Activated B cell treated with CpG ODN at 0.5 μM for 24 hours (primary cell): ENCODE results near the gene ANGPTL2. TPM values are rescaled to one million over a fixed set of nuclear protein-coding genes. Genes with fewer than 3 reads are reported as not detected.

Experiments
- ATAC-seq: fragments of 200-7000 bp; cut with Tn5 transposase; one replicate; pipeline ENCODE4 v1.10.0; 2021; ENCODE audit warnings: low read depth, mild to moderate bottlenecking, moderate library complexity
- CTCF ChIA-PET: fragments of 350-600 bp; sonication (Branson Sonifier 250); formaldehyde crosslinking; loops from one replicate; lab custom pipeline; 2021; ENCODE audit warnings: antibody characterized with exemption; lab: Charles Lee
- POLR2A ChIA-PET: fragments of 350-600 bp; sonication (Branson Sonifier 250); formaldehyde crosslinking; loops from one replicate; lab custom pipeline; 2021; ENCODE audit warnings: antibody characterized with exemption; lab: Charles Lee
- DNase-seq: peaks from one replicate; pipeline ENCODE4 v3.0.0; 2022
- H3K27ac Mint-ChIP-seq: one replicate; pipeline ENCODE4 v1.8.0; 2020; ENCODE audit warnings: mixed read lengths
- H3K27me3 Mint-ChIP-seq: one replicate; pipeline ENCODE4 v1.8.0; 2021; ENCODE audit warnings: mixed read lengths
- H3K36me3 Mint-ChIP-seq: one replicate; pipeline ENCODE4 v1.8.0; 2021; ENCODE audit warnings: low read depth, mixed read lengths
- H3K4me1 Mint-ChIP-seq: one replicate; pipeline ENCODE4 v1.8.0; 2021; ENCODE audit warnings: mixed read lengths
- H3K4me3 Mint-ChIP-seq: one replicate; pipeline ENCODE4 v1.8.0; 2020; ENCODE audit warnings: mild to moderate bottlenecking, mixed read lengths
- H3K9me3 Mint-ChIP-seq: one replicate; pipeline ENCODE4 v1.8.0; 2020; ENCODE audit warnings: mixed read lengths
- CTCF ChIP-seq: fragments of 200-600 bp; IDR thresholded peaks from one replicate; pipeline ENCODE4 v1.8.0; 2022; ENCODE audit warnings: antibody characterized with exemption, mild to moderate bottlenecking
- intact Hi-C: fragments of 100-400 bp; cut with micrococcal nuclease; formaldehyde crosslinking; loops from one replicate; pipeline ENCODE4 v1.15.1; 2024
- total RNA-seq: library from RNA; stranded (reverse); gene quantifications from 2 replicates; pipeline ENCODE4 v1.2.3, GENCODE V29; 2022

ANGPTL2 gene
- total RNA-seq, 1 donor from 2014 or later, result not detected

DNA sequence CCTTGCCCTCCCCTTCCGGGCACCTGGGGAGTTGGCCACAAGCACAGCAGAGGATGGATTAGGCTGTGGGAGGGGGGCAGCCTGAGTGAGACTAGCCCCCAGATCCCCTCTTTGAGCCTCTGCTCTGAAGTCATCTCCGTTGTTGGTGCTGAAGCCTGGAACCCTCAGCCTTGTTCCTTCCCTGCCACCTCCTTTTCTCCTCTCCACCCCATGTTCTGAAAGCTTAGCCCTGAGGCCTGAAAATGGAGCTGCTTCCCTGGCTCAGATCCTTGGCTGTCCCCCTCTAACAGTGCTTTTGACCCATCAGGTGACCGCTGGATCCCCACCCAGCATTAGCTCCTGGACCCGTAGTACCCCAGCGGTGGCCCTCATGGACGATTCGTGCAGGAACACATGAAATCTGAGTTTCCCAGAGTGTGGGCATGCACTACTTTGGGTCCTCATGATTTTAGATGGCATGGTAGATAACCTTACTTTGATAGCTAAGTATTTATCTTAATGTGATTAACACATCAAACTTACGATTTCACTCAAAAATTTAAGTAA, 21.6 kb upstream of the ANGPTL2 start:
- H3K4me1 Mint-ChIP-seq, result no peaks in the 10 kb centered on the region
- intact Hi-C loops, result no loop called here
- H3K36me3 Mint-ChIP-seq, result no peaks in the 10 kb centered on the region
- DNase-seq (no peak), ATAC-seq (no peak)
- TF ChIP-seq CTCF, result no peak
- POLR2A ChIA-PET, result no interaction called here
- no peak overlapping the region for H3K4me3 Mint-ChIP-seq
- H3K27ac Mint-ChIP-seq, result no peak overlapping the region
- peaks cover 3% of the 10 kb centered on the region for H3K9me3 Mint-ChIP-seq
- no peaks in the 10 kb centered on the region for H3K27me3 Mint-ChIP-seq
- CTCF ChIA-PET, result no interaction called here

DNA sequence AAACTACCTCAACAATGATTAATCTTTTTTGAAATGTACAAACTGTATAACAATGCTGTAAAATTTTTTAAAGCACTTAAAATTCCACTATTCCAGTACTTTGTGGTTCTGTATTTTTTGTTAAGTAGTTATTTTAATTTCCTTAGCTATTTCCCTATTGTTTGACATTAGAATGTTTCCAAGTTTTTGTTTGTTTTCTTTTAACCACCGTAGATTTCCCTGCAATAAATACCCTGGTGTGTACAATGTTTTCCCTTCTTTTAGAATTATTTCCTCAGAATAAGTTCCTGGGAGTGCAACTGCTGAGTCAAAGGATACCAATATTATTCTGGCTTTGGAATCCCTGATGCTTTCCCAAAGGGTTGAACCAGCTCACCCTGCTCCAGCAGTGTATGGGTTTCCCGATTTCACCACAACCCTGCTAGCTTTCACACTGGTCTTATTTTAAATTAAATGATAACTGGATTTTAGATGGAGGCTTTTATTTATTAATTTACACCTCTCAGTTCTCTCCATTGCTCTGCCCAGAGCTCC, 20.6 kb upstream of the ANGPTL2 start:
- DNase-seq (no peak), ATAC-seq (no peak)
- Mint-ChIP-seq H3K4me1 (no peaks in the 10 kb centered on the region), H3K9me3 (peaks cover 3% of the 10 kb centered on the region), H3K36me3 (no peaks in the 10 kb centered on the region), H3K27me3 (no peaks in the 10 kb centered on the region), H3K27ac (no peak overlapping the region), H3K4me3 (no peak overlapping the region)
- intact Hi-C loops, result no loop called here
- no peak for TF ChIP-seq CTCF
- ChIA-PET POLR2A (no interaction called here), CTCF (no interaction called here)

- CTCF ChIA-PET, result no interaction called here
- H3K36me3 Mint-ChIP-seq, result no peaks in the 10 kb centered on the region
- DNase-seq (no peak), ATAC-seq (no peak)
- POLR2A ChIA-PET, result no interaction called here
- peaks cover 3% of the 10 kb centered on the region for H3K9me3 Mint-ChIP-seq
- intact Hi-C loops, result no loop called here
- no peaks in the 10 kb centered on the region for H3K4me1 Mint-ChIP-seq
- H3K27ac Mint-ChIP-seq, result no peak overlapping the region
- H3K4me3 Mint-ChIP-seq, result no peak overlapping the region
- no peak for TF ChIP-seq CTCF
- no peaks in the 10 kb centered on the region for H3K27me3 Mint-ChIP-seq
Measured at GRCh38 chr9:127142291-127142690, 19.9 kb upstream of the ANGPTL2 start.

GRCh38 chr9:127140842-127141675, 18.6 kb upstream of the ANGPTL2 start:
- no peak for TF ChIP-seq CTCF
- Mint-ChIP-seq H3K36me3 (no peaks in the 10 kb centered on the region), H3K27me3 (no peaks in the 10 kb centered on the region), H3K9me3 (peaks cover under 1% of the 10 kb centered on the region), H3K27ac (no peak overlapping the region), H3K4me1 (no peaks in the 10 kb centered on the region), H3K4me3 (no peak overlapping the region)
- POLR2A ChIA-PET, result no interaction called here
- intact Hi-C loops, result no loop called here
- CTCF ChIA-PET, result no interaction called here
- ATAC-seq (no peak), DNase-seq (no peak)

GRCh38 chr9:127140181-127140580, 17.7 kb upstream of the ANGPTL2 start:
- Mint-ChIP-seq H3K36me3 (no peaks in the 10 kb centered on the region), H3K4me3 (no peak overlapping the region), H3K27ac (no peak overlapping the region), H3K9me3 (no peaks in the 10 kb centered on the region), H3K4me1 (no peaks in the 10 kb centered on the region), H3K27me3 (no peaks in the 10 kb centered on the region)
- ChIA-PET POLR2A (no interaction called here), CTCF (no interaction called here)
- ATAC-seq (no peak), DNase-seq (no peak)
- intact Hi-C loops, result no loop called here
- no peak for TF ChIP-seq CTCF
